GM03348 (cell line): ENCODE data around the gene INTU.

Experiments used
- DNase-seq: peaks from one replicate; pipeline ENCODE4 v3.0.0; 2012; ENCODE audit warnings: low spot score

Gene INTU

DNA sequence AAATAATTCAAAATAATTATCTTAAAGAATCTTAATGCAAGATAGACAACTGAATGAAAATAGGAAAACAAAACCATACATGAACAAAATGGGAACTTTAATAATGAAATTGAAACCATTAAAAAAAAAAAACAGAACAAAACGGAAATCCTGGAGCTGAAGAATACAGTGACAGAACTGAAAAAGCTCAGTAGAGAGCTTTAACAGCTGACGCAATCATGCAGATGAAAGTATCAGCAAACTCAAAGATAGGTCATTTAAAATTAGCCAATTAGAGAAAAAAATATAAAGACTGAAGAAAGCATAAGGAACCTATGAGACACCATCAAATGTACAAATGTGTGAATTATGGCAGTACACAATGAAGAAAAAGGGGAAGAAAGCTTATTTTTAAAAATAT lies 116.2 kb downstream of the INTU start:
- no peak for DNase-seq

DNA sequence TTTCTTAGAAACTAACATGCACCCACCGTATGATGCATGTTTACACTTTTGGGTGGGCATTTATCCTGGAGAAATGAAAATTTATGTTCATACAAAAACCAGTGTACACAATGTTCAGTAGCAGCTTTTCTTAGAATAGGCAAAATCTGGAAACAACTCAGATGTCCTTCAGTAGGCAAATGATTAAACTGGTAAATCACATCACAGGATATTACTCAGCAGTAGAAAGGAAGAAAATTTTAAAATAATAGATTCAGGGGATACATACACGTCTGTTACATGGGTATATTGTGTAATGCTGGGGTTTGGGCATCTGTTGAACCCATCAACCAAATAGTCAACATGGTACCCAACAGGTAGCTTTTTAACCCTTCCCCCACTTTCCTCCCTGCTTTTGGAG lies 124.1 kb downstream of the INTU start:
- no peak for DNase-seq

DNA sequence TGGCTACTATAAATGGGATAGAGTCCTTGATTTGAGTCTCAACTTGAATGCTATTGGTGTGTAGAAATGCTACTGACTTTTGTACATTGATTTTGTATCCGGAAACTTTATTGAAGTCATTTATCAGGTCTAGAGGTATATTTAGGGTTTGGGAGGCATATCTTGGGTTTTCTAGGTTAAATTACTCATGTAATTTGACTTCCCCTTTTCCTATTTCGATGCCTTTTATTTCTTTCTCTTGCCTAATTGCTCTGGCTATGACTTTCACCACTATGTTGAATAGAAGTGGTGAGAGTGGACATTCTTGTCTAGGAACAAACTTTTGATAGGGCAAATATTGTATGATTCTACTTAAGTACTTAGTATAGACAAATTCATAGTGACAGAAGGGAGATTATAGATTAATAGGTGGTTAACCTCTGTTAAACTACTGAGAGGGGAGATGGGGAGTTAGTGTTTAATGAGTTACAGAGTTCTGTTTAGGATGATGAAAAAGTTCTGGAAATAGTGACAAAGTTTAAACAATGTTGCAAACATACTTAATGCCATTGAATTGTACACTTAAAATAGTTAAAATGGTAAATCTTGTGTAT lies 126.6 kb downstream of the INTU start:
- no peak for DNase-seq

DNA sequence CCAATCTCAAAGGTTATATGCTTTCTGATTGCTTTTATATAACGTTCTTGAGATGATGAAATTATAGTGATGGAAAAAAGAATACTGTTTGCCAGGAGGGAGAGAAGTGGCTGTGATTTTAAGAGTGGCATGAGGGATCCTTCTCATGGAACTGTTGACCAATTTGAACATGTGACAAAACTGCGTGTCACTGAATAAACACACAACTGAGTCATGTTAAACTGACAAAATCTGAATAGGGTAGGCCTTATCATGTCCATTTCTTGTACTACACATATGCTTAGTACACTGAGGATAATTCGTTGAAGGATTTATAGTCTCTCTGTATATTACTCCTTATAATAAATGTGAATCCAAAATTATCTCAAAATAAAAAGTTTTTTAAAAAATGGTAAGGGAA lies 127.1 kb downstream of the INTU start:
- no peak for DNase-seq

DNA sequence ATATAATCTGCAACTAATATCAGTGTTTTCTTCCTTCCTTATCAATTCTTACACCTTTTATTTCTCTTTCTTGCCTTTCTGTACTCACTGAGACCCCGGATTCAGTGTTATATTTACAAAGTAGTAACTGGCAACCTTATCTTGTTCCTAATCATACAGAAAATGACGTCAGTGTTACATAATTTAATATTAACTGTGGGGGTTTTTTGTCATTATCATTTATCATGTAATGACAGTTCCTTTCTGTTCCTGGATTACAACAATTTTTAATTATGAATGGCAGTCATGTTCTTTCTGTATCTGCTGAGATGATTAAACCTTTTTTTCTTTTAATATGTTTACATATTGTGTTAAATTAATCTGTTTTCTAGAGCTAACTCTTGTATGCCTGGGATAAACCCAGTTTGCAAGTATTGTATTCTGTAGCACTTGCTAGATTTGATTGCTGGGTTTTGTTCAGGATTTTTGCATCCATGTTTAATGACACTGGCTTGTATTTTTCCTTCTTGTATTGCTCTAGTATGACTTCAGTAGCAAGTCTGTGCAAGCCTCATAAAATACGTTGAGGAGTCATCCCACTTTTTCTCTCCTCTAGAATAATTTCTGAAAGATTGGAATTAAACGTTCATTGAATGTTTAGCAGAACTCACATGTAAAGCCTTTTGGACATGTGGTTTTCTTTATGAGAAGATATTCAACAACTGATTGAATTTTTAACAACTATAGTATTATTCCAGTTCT lies 138.9 kb downstream of the INTU start:
- DNase-seq, result no peak

DNA sequence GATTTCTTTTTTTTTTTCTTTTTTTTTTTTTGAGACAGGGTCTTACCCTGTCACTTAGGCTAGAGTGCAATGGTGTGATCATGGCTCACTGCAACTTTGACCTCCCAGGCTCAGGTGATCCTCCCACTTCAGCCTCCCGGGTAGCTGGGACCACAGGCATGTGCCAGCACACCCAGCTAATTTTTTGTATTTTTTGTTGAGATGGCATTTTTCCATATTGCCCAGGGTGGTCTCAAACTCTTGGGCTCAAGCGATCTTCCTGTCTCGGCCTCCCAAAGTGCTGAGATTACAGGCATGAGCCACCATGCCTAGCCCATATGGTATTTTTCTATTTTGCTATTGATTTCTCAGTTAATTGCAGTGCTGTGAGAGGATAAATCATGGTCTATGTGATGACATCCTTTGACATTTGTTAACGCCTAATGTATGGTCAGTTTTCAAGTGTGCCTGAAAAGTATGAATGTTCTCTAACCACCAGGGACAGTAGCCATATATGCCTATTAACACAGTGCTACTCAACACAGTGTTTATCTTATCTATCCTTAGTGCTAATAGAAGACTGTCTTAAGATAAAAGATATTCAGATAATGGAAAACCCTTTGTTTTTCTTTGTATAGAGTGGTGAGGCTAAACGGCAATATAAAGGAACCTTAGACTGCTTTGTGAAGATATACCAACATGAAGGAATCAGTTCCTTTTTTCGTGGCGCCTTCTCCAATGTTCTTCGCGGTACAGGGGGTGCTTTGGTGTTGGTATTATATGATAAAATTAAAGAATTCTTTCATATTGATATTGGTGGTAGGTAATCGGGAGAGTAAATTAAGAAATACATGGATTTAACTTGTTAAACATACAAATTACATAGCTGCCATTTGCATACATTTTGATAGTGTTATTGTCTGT lies 140.3 kb downstream of the INTU start:
- DNase-seq, result no peak

DNA sequence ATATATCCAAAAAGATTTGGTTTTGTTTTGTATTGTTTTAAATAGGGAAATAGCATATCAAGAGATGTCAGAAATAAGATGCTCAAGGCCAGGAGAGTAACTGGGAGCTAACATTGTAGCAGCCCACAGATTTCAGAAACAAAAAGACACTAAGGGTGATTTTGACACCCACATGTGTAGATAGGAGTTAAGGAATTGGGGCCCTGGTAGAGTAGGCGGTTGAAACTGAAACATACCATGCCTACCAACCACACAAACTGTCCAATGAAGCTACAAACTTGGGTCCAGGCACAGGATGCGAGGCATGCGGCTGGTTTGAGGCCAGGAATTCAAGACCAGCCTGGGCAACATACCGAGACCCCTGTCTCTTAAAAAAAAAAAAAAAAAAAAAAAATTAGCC lies 143.1 kb downstream of the INTU start:
- no peak for DNase-seq
